C4-2B (cell line): ENCODE data around the gene DRG2.

Source experiments
- CTCF ChIP-seq: fragments of 450-650 bp; conservative IDR thresholded peaks from 2 replicates; pipeline ENCODE4 v1.5.1; 2017; ENCODE audit warnings: mild to moderate bottlenecking
- ZFX ChIP-seq: fragments of 450-650 bp; IDR thresholded peaks from 2 replicates; pipeline ENCODE4 v1.6.1; 2017

- no peak for TF ChIP-seq CTCF
- no peak for TF ChIP-seq ZFX
Observed at GRCh38 chr17:18079543-18079942, 8.2 kb upstream of the DRG2 start.
